SH-SY5Y (cell line): Measurements from ENCODE around the gene ZFP69.

ENCODE experiments used
- GATA2 ChIP-seq: IDR thresholded peaks from 2 replicates; pipeline ENCODE4 v1.6.1; 2011; ENCODE audit warnings: mild to moderate bottlenecking, low read depth, low read length
- GATA3 ChIP-seq: IDR thresholded peaks from 2 replicates; pipeline ENCODE4 v1.6.1; 2011; ENCODE audit warnings: low read depth, mild to moderate bottlenecking, low read length, moderate library complexity

DNA sequence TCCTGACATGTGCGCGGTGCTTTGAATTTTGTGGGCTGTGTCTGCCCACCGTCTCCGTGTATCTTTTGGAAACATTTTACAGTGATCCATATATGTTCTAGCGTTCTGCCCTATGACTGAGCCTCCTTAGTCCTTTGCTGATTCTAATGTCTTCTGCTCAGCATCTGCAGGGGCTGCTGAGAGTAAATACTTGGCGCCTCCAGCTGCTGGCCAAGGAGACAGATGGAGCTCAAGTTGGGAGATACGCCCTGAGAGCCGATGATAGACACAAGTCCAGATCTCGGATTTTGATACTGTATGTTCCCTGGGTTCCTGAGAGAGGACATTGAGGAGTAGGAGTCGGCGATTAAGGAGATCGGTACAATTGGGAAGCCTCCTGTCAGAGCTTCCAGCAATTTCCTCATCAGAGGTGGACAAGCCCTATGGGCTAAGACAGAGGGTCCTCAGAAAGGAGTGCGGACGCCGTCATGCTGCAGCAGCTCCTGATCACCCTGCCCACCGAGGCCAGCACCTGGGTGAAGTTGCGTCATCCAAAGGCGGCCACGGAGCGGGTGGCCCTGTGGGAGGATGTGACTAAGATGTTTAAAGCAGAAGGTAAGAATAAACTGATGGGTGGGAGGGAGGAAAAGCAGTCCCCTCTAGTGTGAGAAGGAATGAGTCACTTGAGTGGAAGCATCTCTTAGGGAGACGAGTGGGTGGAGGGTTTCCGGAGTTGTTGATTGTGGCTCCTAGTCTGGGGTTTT lies 26.4 kb upstream of the ZFP69 start:
- TF ChIP-seq GATA2 (no peak), GATA3 (no peak)
